NCI-H2171 treated with DMSO at 0.1 percent for 48 hours (cell line): ENCODE results near the gene GRIA4.
"Not testable (repeated sequence)": the region's sequence is repeated elsewhere in the genome, so short reads cannot be mapped to it uniquely, and the experiment has no call there.

Experiments used
- DNase-seq: peaks from one replicate; lab custom pipeline; 2025; lab: John Stamatoyannopoulos, UW

The GRIA4 gene

DNA sequence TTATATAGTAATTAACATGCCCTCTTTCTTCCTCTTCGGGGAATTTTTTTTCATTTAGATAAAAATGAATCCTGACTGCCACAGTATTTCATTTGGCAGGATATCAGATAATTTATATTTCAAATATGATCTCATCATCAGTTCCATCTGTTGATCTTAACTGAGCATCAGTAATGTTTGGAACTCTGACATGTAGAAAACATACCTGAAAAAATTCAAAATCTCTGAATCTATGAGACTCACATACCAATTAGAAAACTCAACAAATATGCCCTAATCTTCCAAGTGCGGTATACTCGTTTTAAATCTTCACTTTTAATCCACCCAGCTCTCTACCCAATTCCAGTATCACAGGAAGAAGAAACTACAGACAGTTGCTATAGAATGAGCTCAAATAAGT is 250.2 kb downstream of the GRIA4 start:
- DNase-seq = no peak

- DNase-seq = no peak
Observed at GRCh38 chr11:105861225-105861624, 251.4 kb downstream of the GRIA4 start.

DNA sequence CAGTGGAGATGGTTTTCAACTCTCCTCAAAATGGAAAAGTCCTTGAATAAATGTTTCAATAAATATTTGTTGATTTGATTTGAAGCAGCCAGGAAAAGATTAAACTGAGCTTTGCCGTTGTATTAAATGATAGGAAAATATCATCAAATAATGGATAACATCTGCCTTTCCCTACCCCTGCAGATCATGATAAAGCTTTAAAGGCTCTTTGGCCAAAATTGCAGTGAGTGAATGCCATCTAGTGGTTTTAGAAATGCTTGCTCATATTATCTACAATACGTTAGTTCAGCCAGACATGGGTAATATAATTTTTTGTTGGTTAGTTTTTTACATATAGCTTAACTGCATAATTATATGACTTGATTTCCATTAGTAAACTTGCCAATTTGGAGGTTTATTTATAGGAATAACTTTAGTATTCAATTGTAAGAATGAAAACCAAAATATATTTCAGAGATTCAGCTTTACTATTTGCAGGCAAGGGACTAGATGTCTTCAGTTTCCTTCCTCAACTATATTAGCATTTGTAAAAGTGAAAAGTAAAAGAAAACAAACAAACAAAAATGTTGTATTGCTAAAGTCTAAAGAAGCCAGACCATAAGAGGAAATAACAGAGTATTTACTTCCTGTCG is 253.0 kb downstream of the GRIA4 start:
- peak; percentile 30 for DNase-seq

- no peak for DNase-seq
Observed at GRCh38 chr11:105863523-105863922, 253.7 kb downstream of the GRIA4 start.

GRCh38 chr11:105867742-105868141 is 257.9 kb downstream of the GRIA4 start:
- no peak for DNase-seq

DNA sequence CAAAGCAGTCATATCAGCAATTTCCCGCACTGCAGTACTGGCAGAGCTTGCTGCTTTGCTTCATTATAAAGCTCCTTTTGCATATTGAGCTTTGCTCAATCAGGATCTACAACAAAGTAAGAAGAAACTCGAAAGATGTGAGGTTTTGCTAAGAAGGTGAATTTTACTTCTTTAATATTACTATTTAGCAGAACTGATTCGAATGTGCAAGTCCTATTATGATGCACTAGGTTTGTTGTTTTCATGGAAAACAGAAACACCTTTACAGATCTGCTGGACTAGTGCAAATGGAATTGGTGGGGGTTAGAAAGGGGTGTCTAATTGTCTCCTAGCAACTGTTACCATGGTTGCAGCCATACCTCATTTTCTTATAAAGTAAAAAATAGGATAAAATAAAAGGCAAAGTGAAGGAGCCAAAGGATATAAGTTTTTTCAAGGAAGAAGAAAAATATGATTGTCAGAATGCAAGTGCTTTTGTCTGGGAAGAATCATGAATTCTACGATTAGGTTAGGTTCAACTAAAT is 259.0 kb downstream of the GRIA4 start:
- DNase-seq = no peak

DNA sequence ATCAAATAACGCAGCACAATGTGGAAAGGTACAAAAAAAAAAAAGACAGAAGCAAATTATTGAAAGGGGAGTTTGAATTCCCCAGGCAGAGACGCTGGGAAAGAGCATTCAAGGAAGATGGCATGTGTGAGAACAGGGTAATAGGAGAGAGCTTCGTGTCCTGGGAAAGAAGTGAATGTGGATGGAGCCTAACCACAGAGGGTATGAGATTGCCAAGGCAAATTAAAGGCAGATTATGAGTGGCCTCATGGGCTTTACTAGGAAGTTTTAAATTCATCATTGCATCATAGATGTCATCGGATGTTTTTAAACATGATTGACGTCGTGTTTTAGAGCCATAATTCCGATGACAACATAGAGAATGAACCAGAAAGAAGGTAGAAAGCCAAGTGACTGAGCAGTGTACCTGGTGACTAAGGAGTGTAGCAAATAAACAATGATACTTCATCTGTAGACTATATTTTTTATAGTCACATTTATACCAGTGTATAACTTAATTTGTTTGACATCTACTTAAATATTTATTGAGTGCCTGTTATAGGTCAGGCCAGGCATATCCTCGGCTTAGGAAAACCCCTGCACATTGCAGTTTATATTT is 260.7 kb downstream of the GRIA4 start:
- no peak for DNase-seq

DNA sequence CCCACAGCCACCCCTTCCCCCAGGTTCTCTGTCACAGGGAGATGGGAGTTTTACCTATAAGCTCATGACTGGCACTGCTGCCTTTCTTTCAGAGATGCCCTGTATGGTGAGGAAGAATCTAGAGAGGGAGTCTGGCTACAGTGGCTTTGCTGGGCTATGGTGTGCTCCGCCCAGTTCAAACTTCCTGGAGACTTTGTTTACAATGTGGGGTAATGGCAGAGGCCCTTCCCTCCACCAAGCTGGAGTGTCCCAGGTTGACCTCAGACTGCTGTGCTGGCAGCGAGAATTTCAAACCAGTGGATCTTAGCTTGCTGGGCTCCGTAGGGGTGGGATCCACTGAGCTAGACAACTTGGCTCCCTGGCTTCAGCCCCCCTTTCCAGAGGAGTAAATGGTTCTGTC is 268.6 kb downstream of the GRIA4 start:
- DNase-seq = no peak

DNA sequence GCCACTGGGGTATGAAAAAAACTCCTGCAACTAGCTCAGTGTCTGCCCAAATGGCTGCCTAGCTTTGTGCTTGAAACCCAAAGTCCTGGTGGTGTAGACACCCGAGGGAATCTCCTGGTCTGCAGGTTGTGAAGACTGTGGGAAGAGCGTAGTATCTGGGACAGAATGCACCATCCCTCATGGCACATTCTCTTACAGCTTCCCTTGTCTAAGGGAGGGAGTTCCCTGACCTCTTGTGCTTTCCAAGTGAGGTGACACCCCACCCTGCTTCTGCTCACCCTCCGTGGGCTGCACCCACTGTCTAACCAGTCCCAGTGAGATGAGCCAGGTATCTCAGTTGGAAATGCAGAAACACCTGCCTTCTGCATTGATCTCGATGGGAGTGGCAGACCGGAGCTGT is 269.1 kb downstream of the GRIA4 start:
- DNase-seq = not testable (repeated sequence)

DNA sequence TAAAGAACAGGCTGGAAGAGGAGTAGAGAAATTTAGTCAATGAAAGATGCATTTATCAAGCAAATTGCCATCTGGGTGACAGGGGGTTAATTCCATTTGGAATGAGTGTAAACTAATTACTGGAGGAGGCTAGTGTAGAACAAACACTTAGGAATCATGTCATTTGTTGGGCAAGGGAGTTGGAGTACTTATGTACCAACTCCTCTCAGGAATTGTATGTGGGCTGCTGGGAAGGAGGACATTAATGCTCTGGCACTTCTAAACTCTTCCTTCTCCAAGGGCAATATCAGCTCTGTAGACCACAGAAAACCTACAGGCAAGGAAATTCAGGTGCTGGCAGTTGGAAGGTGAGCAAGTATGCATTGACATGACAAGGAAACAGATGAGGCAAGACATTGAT is 271.2 kb downstream of the GRIA4 start:
- no peak for DNase-seq

GRCh38 chr11:105884436-105884835 is 274.6 kb downstream of the GRIA4 start:
- no peak for DNase-seq

DNA sequence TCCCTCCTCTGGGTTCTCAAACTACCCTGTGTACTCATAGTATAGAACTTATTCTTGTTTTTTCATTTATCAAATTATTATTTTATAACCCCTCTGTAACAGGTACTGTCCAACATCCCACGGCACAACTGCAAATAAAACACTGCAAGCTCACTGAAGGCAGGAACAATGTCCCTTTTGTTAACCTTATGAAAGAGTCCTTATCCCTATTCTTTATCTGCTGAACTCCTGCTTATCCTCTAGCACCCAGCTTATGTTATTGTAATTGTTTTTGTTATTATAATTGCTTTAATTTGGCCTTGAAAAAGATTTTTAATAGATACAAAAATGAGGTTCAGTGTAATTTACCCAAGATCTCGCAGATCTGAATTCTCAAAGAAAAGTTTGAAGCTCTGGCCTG is 281.8 kb downstream of the GRIA4 start:
- no peak for DNase-seq

GRCh38 chr11:105897161-105897560 is 287.3 kb downstream of the GRIA4 start:
- DNase-seq = no peak

- DNase-seq = no peak
Observed at GRCh38 chr11:105899772-105900171, 289.9 kb downstream of the GRIA4 start.

- no peak for DNase-seq
Observed at GRCh38 chr11:105900515-105901035, 290.7 kb downstream of the GRIA4 start.

- no peak for DNase-seq
Observed at GRCh38 chr11:105903113-105903512, 293.2 kb downstream of the GRIA4 start.

- DNase-seq = no peak
Observed at GRCh38 chr11:105906517-105906916, 296.6 kb downstream of the GRIA4 start.

DNA sequence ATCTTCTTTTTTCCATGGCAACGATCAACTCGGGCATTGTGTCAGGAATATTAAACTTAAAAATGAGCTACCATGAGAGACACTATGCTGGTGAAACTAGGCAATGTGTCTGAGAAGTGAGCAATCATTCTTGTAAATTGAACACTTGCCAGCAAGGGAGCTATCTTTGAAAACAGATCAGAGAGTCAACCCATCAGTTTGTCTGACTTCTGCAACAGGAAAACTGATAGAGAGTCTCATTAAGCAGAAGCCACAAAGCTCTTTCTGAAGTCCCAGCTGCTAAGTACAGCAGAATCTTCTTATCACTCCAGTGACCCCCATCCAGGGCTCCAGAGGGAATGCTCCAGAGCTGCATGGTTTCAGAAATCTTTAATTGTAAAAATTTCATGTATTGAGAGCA is 297.4 kb downstream of the GRIA4 start:
- no peak for DNase-seq

DNA sequence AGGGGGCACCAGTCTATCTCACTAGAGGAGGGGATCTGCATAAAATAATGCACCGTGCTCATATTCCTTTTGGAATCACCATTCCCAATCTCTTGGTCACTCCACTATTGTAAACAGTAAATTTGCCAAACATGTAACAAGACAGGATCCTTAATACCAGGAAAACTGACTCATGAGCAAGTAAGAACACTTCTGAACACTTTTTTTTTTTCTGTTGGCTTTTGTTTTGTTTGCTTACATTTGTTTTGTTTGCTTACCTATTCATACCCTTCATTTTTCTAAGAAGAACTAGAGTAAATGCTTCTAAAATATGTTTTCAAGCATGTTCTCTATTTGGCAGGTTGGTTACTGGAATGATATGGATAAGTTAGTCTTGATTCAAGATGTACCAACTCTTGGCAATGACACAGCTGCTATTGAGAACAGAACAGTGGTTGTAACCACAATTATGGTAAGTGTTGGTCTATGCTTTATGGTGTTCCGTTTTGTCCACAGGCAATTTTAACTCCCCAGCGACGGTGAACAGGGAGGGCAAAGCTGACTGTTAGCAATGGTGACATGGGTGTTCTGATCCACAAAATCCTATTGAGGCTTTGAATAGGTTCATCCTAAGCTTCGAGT is 300.3 kb downstream of the GRIA4 start:
- DNase-seq = no peak

- DNase-seq = no peak
Observed at GRCh38 chr11:105911454-105911853, 301.6 kb downstream of the GRIA4 start.

GRCh38 chr11:105912666-105913065 is 302.8 kb downstream of the GRIA4 start:
- no peak for DNase-seq

- no peak for DNase-seq
Observed at GRCh38 chr11:105915021-105915420, 305.1 kb downstream of the GRIA4 start.

- no peak for DNase-seq
Observed at GRCh38 chr11:105918039-105918438, 308.2 kb downstream of the GRIA4 start.
